Cardiac fibroblast (primary cell): ENCODE measurements around the gene GORASP2.

Experiments used
- DNase-seq, 2 donors: peaks; one replicate each; pipeline versions ENCODE4 v3.0.0 to v3.0.0-alpha.2; 2010; ENCODE audit warnings: low read depth in 2 of 2
- H3K4me3 ChIP-seq, 2 donors: replicated peaks in 1 of 2; 1 replicate in 1 of 2; 2 replicates in 1 of 2; pipeline ENCODE4 v1.5.1; 2011; ENCODE audit warnings: low read depth in 2 of 2, low read length in 2 of 2, mild to moderate bottlenecking in 2 of 2, moderate library complexity in 1 of 2
- TF ChIP-seq, protein P1 (sequence below): IDR thresholded peaks from one replicate; pipeline ENCODE4 v1.5.1; 2011; ENCODE audit warnings: low read depth, mild to moderate bottlenecking, low read length, inconsistent platforms

The GORASP2 gene

GRCh38 chr2:170969030-170969429, 40.0 kb downstream of the GORASP2 start:
- DNase-seq = no peak
- H3K4me3 ChIP-seq = no peak overlapping the region
- TF ChIP-seq, protein P1, sequence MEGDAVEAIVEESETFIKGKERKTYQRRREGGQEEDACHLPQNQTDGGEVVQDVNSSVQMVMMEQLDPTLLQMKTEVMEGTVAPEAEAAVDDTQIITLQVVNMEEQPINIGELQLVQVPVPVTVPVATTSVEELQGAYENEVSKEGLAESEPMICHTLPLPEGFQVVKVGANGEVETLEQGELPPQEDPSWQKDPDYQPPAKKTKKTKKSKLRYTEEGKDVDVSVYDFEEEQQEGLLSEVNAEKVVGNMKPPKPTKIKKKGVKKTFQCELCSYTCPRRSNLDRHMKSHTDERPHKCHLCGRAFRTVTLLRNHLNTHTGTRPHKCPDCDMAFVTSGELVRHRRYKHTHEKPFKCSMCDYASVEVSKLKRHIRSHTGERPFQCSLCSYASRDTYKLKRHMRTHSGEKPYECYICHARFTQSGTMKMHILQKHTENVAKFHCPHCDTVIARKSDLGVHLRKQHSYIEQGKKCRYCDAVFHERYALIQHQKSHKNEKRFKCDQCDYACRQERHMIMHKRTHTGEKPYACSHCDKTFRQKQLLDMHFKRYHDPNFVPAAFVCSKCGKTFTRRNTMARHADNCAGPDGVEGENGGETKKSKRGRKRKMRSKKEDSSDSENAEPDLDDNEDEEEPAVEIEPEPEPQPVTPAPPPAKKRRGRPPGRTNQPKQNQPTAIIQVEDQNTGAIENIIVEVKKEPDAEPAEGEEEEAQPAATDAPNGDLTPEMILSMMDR = no peak

DNA sequence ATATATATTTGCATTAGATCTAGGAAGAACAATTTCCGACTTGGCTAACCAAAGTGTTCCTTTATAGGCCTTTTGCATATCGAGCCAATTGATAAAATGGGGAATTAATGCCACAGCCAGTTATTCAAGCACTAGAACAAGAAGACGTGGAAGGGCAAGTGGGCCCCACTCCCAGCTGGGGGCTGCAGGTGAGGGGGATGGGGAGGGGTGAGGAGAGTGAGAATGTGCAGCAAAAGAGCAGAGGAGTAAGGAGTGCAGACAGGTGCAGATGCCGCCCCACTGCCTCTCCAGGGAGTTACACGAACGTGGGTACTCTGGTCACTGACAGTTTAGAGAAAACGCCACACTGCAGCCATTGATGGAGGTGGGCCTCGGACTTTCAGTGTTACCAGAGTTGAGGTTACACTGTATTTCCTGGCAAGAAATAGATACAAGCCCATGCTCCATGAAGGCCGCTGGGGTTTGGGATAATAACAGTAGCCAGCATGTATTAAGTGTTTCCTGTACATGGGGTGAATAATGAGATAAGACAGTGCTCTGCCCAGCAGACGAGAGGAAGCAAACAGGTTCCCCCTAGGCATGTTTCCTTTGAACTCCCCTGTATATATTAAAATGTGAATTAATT, 40.9 kb downstream of the GORASP2 start:
- no peak for DNase-seq
- no peak overlapping the region for H3K4me3 ChIP-seq
- TF ChIP-seq, protein P1 = no peak

- H3K4me3 ChIP-seq = no peak overlapping the region
- no peak for DNase-seq
- TF ChIP-seq, protein P1 = no peak
These were observed 42.0 kb downstream of the GORASP2 start for GRCh38 chr2:170971071-170971470.

GRCh38 chr2:170972296-170973224, 43.5 kb downstream of the GORASP2 start:
- DNase-seq = no peak
- no peak overlapping the region for H3K4me3 ChIP-seq
- TF ChIP-seq, protein P1 = no peak

GRCh38 chr2:170973225-170973491, 44.1 kb downstream of the GORASP2 start:
- TF ChIP-seq, protein P1 = no peak
- H3K4me3 ChIP-seq = peak overlapping the region; percentile 35 to 41
- DNase-seq = no peak

- DNase-seq = peak; percentile 80 to 84
- TF ChIP-seq, protein P1 = peak; percentile 69
These were observed 44.6 kb downstream of the GORASP2 start for GRCh38 chr2:170973492-170974303.

More at GRCh38 chr2:170973492-170974303, 44.6 kb downstream of the GORASP2 start:
- H3K4me3 ChIP-seq = peak overlapping the region; percentile 71 to 74
